Measurements from ENCODE around the gene TTC28.
A peak's percentile ranks its signal among the peaks of the same experiment; 100 is the strongest.
"Not testable (repeated sequence)": the region's sequence is repeated elsewhere in the genome, so short reads cannot be mapped to it uniquely, and the experiment has no call there.

TTC28 gene

DNA sequence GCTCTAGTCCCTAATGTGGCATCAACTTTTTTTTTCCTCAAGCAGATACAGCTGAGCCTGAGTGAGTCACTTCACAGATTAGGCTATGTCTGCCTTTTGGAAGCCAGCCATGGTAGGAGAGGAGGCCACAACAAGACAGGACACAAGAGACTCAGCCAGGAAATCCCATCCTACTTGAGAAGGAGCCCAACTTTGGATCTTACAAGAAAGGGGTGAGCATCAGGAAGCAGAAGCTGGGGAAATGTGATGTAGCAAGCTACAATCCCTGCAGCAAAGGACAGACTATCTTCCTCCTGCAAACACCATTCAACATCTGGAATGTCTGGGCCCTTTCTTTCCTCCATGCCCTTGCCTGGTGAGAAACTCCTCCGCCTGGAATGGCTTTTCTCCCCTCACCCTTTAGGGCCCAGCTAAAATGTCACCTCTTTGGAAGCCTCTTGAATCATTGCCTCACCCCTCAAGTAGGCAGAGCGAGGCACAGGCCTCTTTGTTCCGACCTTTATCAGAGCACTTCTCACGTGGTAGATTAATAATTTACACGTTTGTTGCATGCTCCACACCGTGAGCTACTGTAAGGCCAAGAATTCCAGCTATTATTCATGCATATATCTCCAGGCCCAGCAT lies 604.2 kb downstream of the TTC28 start:
- no peak for DNase-seq

DNA sequence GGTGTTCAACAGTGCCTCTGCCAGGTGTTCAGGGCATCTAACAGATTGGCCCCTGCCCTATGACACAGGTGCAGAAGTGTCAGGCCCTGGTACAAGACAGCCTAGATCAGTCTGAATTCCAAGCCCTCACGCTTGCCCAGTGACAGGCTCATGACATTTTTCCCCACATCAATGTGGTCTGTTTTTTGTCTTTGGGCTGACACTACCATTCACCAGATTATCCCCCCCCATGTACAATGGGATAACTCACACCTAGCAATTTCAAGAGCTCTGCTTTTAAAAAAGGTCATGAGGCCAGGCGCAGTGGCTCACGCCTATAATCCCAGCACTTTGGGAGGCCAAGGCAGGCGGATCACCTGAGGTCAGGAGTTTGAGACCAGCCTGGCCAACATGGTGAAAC lies 605.1 kb downstream of the TTC28 start:
- no peak for DNase-seq

DNA sequence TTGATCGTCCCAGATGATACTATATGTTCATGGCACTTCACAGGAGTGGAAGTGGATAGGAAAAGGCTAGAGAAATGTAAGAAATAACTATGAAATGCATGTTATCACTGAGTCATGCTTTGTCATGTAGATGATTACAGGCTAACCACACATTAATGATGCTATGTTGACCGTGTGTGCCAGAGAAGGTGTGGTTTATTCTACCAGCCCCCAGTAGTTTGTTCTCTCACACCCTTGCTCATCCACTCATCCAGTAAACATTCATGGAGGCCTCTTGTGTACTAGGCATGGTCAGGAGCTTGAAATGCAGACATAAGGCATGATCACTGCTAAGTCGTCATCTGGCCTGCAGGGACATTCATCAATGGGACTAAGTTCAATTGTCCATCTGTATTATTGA lies 607.6 kb downstream of the TTC28 start:
- DNase-seq = no peak

DNA sequence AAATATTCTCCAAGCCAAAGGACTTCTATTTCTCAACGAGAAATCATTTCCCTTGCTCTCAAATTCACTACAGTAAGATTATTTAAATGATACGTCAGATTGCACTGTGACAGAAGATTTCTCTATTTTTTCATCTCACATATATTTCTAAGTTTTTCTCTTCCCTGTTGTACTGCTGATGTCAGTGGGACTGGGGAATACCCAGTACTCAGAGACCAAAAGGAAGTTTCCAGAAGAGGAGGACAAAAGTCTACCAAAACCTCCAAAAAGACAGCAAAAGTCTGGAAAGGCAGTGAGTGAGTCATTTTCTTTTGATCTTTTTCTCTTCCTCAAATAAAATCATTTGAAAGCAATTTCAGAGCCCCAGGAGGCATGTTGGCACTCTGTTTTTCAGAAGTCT lies 610.8 kb downstream of the TTC28 start:
- DNase-seq = no peak

DNA sequence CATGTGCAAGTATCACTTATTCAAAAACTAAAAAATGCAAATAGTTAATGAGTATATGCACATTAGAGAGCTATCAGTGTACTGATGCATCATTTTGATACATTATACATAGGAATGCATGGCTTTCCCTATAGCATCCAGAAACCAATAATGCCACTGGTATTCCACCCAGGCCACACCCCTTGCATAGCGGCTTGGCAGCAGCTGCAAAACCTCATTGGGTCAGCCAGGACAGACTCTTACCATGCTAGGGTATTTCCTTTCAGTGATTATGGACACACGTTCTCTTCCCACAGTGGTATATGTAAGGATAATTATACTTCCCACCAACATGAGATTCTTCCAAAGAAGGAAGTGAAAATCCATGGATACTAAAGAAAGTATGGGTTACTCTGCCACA lies 614.7 kb downstream of the TTC28 start:
- no peak for DNase-seq

DNA sequence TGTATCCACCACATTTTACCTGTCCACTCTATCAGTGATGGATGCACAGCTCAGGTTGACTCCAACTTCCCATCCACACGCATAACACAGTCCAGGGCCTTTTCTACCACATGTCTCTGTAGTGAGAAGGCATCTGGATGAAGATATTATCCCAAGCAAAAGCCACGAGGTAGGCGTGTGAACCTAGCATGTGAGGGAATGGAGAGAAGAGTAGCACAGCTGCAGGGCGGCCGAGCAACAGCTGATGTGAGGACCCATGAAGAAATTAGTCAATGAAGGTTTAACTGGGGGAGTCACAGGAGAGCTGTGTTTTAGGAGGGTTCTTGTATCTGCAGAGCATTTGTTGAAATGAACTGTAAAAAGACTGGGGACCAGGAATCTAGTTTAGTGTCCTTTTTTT lies 616.0 kb downstream of the TTC28 start:
- no peak for DNase-seq

DNA sequence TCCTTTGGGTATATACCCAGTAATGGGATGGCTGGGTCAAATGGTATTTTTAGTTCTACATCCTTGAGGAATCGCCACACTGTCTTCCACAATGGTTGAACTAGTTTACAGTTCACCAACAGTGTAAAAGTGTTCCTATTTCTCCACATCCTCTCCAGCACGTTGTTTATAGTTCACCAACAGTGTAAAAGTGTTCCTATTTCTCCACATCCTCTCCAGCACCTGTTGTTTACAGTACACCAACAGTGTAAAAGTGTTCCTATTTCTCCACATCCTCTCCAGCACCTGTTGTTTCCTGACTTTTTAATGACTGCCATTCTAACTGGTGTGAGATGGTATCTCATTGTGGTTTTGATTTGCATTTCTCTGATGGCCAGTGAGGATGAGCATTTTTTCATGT lies 619.0 kb downstream of the TTC28 start:
- not testable (repeated sequence) for DNase-seq

DNA sequence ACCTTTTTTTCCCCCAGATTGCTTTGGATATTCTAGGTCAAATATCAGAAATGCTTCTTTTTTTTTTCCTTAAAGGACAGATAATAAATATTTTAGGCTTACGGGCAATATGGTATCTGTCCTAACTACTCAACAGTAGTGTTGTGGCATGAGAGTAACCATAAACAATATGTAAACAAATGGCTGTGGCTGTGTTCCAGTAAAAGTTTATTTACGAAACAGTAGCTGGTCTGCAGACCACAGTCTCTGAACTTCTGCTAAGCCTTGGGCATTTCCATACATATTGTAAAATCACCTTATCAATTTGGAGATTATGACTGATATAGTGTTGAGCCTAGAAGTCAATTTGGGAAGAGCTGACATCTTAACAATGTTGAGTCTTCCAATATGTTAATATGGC lies 621.6 kb downstream of the TTC28 start:
- DNase-seq = no peak

DNA sequence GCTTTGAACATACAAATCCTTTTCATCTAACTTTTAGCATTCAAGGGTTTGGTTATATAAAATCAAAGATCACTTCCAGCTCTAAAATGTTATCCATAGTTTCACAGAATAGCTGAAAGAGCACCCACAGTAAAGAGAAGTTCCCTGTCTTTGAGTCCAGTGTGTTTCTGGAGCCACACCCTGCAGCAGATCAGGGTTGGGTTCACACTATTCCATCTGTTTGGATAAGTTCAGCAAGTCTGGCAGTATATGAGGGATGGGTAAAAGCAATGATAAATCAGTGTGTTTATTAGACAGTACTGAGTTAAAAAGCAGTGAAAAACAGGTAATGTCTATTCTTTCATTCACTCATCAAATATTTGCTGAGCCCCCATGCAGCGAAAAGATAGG lies 624.8 kb downstream of the TTC28 start:
- no peak for DNase-seq

DNA sequence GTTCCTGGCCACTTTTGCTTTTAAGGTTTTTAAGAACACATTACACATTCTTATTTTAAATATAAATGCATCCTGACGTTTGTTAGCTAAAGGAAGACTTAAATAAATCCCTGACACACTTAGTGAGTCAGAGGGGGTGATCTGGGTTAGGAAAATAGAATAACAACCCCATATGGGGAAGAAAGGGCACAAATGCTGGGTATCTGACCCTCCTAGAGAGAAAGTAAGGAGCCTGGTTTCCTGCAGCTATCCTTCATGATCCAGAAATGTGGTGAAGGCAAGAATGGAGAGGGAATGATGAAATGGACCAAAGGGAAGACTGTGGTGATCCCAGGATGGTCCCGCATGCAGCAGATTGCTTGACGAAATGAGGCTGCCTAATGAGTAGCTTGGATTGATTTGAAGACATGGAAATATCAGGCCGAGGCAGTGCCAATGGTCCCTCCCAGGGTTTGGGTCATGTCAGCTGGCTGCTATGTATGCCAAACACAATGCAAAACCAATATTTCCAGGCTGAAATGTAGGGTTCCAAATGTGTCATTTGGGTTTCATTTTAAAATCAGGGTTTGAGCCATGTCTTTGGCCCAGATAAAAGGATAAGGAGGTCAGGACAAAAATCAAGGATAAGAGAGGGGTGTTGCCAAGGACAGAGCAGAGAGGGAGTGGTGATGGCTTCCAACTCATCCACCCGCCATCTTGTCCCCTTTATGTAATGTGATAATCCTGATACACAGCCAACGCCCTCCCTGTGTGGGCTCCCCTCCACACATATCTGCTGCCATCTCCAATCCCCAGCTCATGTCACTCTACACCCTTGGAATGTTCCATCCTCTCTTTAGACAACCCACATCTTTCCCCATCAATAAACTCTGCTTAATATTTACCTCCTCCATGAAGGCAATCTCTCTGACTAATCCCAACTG lies 625.5 kb downstream of the TTC28 start:
- no peak for DNase-seq

DNA sequence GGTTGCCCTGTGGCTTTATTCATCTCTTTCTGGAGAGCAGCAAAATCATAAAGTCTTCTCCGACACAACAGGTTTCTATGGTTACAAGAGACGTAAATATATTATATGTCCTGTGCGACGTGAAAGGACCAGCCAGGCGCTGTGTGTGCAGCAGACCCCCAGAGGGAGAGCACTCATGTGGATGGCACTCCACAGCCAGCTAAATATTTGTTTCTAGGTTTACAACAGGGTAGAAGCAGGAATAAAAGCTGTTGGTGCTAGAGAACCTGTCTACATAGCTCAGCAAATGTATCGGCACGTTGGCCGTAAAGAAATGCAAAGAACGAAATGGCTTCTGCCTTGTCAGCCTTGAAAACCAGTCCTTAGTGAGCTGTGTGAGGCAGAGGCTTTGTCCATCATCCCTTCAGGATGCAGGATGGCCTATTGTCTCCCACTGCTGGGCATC lies 626.8 kb downstream of the TTC28 start:
- no peak for DNase-seq

DNA sequence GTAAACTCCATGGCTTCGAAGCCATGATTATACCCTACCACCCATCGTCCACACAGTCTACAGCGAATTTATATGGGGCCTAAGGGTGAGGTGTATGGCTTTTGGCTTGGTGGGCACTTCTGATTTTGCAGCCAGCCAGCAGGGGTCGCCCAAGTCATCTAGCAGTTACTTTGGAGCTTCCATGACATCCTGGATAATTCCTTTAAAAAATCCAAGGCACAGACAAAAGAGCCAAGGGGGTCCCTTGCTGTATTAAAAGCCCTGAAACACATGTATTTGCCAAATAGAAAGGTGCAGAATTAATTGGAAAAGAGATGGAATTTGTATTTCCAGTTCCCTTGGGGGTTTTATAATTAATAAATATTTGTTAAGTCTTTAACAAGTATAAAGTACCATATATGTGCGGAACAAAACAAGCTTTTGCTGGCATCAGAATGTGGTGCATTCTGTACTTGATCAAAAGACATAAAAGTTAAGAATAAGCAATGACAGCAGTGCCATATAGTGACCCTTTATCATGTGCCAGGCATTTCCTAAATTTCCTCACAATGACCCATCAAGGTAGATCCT lies 627.8 kb downstream of the TTC28 start:
- DNase-seq = no peak

DNA sequence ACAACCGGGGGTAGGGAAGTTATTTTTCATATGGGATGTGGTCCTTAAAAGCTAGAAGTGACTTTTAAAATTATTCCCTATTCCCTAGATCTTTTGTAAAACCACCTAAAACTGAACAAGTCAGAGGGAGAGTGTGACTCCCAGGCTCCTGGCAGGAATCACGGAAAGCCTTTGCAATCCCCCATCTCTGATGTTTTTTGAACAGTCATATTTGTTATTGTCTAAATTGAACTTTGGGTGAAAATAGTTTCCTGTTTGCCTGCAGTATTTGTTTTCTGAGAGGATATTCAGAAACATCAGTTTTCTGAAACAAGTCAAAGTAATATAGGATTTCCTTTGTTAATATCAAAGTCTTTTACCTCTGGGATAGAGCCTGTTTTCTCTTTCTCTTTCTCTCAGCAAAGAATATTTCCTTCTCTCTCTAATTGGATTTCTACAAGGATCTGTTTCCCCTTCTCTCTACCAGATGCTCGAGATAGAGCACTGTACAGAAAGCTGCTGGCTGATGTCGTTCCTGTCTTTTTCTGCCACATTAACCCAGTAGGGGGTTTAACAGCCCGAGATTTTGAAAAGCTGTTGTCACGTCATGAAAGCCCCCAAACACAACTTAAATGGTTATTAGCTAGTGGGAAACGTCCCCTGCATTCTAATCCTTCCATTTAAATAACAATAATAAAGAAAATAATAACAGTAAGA lies 628.4 kb downstream of the TTC28 start:
- DNase-seq = no peak

DNA sequence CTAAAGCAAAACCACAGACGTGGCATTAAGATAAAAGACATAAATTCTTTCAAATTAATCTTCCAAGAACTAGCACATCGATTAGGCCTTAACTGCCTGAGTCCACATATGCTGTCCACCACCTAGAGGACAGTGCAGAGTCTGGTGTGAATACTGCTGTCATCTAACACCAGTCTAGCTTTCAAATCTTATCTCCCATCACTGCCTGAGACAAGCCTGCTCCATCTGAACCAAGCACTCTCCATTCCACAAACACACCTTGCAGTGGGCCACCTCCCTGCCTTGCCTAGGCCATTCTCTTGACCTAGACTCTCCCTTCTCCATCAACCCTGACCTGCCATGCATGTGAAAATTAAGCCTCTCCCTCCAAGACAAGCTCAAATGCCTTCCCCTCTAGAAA lies 631.1 kb downstream of the TTC28 start:
- no peak for DNase-seq

DNA sequence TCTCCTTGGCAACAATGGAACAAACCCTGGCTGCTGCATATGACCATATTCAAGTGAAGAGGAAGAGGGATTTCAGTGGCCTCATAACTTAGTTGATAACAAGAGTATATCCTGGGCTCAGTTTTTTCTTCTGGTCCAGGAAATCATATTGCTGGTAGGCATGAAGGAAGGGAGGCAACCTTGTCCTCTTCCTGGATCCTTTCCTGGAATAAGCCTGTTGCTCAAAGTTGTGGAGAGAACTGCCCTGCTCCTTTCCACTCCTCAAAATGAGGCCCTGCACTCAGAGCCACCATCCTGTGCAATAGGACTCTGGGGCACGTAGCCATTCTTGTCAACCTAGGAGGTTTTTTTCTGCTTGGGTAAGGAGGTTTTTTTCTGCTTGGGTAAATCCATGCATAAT lies 631.9 kb downstream of the TTC28 start:
- DNase-seq = no peak

DNA sequence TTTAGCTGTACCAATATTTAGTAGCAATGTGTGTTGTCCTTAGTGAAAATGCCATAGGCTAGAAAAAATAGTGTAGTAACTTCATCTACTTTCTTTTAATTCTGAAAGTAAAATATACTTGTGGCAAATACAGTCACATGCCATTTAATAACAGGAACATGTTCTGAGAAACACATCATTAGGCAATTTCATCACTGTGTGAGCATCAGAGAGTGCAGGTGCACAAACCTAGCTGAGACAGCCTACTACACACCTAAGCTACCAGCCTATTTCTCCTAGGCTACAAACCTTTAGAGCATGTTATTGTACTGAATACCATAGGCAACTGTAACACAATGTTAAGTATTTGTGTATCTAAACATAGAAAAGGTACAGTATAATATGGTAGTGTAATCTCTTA lies 633.5 kb downstream of the TTC28 start:
- DNase-seq = no peak

DNA sequence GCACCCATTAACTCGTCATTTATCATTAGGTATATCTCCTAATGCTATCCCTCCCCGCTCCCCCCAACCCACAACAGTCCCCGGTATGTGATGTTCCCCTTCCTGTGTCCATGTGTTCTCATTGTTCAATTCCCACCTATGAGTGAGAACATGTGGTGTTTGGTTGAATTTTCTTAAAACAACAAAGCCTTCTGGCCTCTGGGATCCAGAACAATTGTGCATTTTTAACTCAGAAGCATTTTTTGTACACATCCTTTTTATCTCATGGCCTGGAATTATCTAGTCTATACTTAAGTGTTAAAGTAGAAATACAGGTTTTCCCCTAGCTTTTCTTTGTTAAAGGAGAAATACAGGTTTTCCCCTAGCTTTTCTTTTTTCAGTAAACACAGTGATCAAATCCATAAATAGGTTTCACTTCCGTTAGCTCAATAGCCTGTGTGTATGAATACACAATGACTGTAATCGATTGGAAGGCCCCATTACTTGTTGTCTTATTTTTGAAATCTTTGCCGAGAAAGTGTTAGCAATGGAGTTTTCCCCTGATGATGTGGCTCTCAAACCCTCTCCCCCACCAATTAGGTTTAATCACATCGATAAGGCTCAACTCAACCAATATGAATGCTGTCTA lies 635.0 kb downstream of the TTC28 start:
- DNase-seq = no peak

DNA sequence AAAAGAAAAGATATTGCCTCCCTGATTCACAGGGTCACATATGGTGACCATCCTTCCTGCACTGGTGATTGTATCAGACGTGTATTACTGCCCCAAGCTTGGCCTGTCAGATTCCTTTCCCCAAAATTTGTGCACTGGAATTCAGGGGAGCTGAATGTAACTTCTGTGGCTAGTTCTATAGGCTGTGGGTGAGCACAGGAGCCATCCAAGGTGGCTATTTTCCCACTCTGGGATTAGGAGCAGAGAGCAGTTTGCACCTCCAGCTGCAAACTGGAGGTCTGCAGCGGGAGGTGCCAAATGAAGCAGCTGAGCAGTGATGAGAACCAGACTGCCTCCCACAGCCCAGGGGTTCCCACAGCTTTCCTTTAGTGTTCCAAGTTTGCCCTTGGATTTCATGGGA lies 636.4 kb downstream of the TTC28 start:
- DNase-seq = no peak

DNA sequence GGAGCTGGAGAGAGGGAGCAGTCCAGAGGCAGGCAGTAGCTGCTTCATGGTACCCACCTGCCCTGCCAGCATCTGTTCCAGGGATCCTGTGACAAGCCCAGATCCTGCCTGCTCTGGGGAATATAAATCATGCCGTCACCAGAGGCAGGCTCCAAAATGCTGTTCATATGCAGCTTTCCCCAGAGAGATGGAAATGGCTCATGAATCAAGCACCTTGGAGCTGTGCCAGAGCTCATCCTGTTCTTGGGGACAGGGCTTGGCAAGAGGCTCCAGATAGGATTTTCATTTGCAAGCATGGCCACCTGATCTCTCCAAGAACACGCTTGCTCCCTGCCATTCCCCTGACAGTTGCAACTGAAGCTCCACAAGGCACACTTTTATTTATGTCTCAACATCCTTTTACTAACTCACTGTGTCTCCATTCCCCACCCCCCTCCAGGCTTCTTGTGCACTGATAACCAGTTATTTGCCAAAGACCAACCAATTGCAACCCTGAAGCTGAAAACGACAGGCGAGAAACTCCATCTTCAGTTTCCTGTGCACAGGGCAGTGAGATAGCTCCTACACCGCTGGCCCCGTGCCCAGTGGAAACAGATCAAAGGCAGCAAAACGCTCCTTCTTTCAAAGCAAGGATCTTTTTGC lies 644.8 kb downstream of the TTC28 start:
- DNase-seq = peak; percentile 78

DNA sequence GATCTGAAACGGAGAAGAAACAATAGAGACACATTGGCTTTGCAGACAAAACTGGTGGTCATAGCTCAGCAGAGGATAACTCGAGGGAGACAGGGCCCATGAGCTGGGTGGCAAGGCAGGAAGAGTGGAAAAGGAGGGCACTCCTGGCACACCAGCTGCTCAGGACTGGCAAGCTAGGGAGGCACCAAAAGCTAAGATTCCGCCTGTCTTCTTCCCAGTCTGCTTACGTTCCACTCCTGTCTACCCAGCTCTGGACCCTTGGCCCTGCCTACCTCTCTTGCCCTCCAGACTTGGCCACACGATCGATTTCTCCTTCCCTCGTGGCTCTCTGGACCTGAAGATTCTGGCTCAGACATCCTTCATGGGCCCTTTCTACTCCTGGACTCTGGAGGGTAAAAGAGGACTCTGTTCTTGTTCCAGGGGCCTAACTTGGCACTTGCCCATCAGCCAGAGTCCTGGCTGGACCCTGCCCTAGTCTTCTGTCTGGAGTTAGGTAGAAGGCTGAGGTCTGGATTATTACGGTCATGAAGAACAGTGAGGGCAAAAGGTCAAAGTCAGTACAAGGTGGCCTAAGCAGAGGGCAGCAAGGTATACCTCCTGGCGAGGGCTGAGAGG lies 645.4 kb downstream of the TTC28 start:
- no peak for DNase-seq

DNA sequence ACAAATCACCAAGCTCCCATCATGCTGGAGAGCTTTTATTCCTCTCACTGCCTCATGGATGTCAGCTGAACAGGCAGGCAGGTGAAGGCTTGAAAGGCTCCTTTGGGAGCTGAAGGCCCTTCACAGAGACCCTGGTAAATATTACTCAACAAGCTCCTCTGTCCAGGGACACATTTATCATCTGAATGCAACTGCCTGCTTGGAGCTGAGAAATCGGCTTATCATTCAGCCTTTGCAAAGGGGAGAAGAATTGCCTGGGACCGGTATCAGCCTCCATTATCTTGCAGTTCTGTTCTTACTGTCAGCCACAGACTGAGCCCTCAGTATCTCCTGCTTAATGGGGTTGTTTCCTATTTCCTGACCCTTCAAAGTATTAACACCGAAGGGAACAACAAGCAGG lies 646.8 kb downstream of the TTC28 start:
- DNase-seq = no peak

DNA sequence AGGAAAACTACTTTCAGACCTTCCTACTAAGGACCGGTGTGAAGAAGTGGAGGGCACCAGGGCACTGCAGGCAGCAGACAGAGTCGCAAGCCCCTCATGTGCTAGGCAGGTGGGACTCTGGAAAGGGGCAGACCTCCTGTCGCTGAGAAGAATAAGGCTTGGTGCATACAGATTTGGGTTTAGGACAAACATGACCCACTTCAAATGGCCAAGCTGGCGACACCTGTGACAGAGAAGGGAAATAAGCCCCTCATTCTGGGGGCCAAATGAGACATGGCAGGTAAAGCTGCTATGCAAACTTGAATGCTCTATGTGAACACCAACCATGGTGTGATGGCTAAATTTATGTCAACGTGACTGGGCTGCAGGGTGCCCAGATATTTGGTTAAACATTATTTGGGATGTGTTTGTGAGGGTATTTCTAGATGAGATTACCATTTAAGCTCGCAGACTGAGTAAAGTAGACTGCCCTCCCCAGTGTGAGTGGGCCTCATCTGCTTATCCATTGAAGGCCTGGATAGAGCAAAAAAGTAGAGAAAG lies 648.2 kb downstream of the TTC28 start:
- no peak for DNase-seq

All from NCI-H2107 (cell line).